HepG2 (cell line): ENCODE measurements around the gene SOWAHA. TPM values are rescaled to one million over a fixed set of nuclear protein-coding genes. Genes with fewer than 3 reads are reported as not detected.

Experiments used
- GABPB1 ChIP-seq: IDR thresholded peaks from 2 replicates; pipeline ENCODE4 v1.6.1; 2016; ENCODE audit warnings: mild to moderate bottlenecking, missing genetic modification reagents, moderate library complexity, missing compliant biosample characterization
- HNRNPK ChIP-seq: fragments of 200-400 bp; formaldehyde crosslinking; IDR thresholded peaks from 2 replicates; pipeline ENCODE4 v1.6.1; 2018; ENCODE audit warnings: low read length, low read depth, moderate library complexity, mild to moderate bottlenecking; ENCODE audit not compliant: poor library complexity, severe bottlenecking
- KLF16 ChIP-seq, 2 experiments: sonication (generic) in 1 of 2; formaldehyde crosslinking in 1 of 2; IDR thresholded peaks; 2 replicates each; pipeline versions ENCODE4 v1.6.1 to v1.8.0; 2016 to 2023; ENCODE audit warnings: missing genetic modification reagents in 2 of 2, missing compliant biosample characterization in 1 of 2
- KLF9 ChIP-seq: IDR thresholded peaks from 2 replicates; pipeline ENCODE4 v1.6.1; 2016; ENCODE audit warnings: low read depth
- KMT2A ChIP-seq: sonication (generic); formaldehyde crosslinking; IDR thresholded peaks from 2 replicates; pipeline ENCODE4 v1.4.0; 2020; ENCODE audit warnings: missing genetic modification reagents
- MED13 ChIP-seq: sonication (generic); formaldehyde crosslinking; IDR thresholded peaks from 2 replicates; pipeline ENCODE4 v1.5.0; 2020; ENCODE audit warnings: missing genetic modification reagents
- MIER2 ChIP-seq: IDR thresholded peaks from 2 replicates; pipeline ENCODE4 v1.6.1; 2016; ENCODE audit warnings: missing biosample characterization, missing genetic modification reagents
- RFXAP ChIP-seq: sonication (generic); formaldehyde crosslinking; IDR thresholded peaks from 2 replicates; pipeline ENCODE4 v1.4.0; 2020; ENCODE audit warnings: missing genetic modification reagents, borderline replicate concordance
- WIZ ChIP-seq: sonication (generic); formaldehyde crosslinking; IDR thresholded peaks from 2 replicates; pipeline ENCODE4 v1.5.1; 2020; ENCODE audit warnings: mild to moderate bottlenecking, missing genetic modification reagents
- ZBTB42 ChIP-seq: sonication (generic); formaldehyde crosslinking; IDR thresholded peaks from 2 replicates; pipeline ENCODE4 v1.5.0; 2020; ENCODE audit warnings: mild to moderate bottlenecking, missing genetic modification reagents
- ZNF484 ChIP-seq: sonication (generic); formaldehyde crosslinking; IDR thresholded peaks from 2 replicates; pipeline ENCODE4 v1.5.1; 2020; ENCODE audit warnings: mild to moderate bottlenecking, low read depth, missing genetic modification reagents, borderline replicate concordance
- ZNF713 ChIP-seq: sonication (generic); formaldehyde crosslinking; IDR thresholded peaks from 2 replicates; pipeline ENCODE4 v1.4.0; 2020; ENCODE audit warnings: mild to moderate bottlenecking, missing genetic modification reagents
- polyA plus RNA-seq, 8 experiments: library from polyadenylated mRNA; depleted of rRNA in 3 of 8; stranded (reverse) in 7 of 8; unstranded in 1 of 8; fragments of >200 nt; fragmentation: Illumina TruSeq in 4 of 8; extraction: Trizol in 4 of 8; gene quantifications; 2 replicates each; pipeline versions ENCODE4 v1.2.1 to v1.2.3, GENCODE V29; 2011 to 2016; ENCODE audit warnings: low read depth in 4 of 8, missing spikeins in 1 of 8, mixed read lengths in 1 of 8; ENCODE audit not compliant: insufficient read depth in 1 of 8
- total RNA-seq, 5 experiments: library from RNA; depleted of rRNA; stranded (reverse); fragments of >200 nt; fragmentation: Illumina TruSeq; extraction: Trizol; gene quantifications; 2 replicates each; pipeline ENCODE4 v1.2.3, GENCODE V29; 2016; ENCODE audit warnings: low read depth in 1 of 5
- TF ChIP-seq, protein P1 (sequence below): sonication (generic); formaldehyde crosslinking; IDR thresholded peaks from 2 replicates; pipeline ENCODE4 v1.5.0; 2020; ENCODE audit warnings: mild to moderate bottlenecking, missing genetic modification reagents, borderline replicate concordance
- TF ChIP-seq, protein P2 (sequence below): sonication (generic); formaldehyde crosslinking; IDR thresholded peaks from 2 replicates; pipeline ENCODE4 v1.4.0; 2020; ENCODE audit warnings: missing genetic modification reagents
- TF ChIP-seq, protein P3 (sequence below): IDR thresholded peaks from 2 replicates; pipeline ENCODE4 v1.6.1; 2012; ENCODE audit warnings: low read length, improper control_type of control experiment
- TF ChIP-seq, protein P4 (sequence below): sonication (generic); formaldehyde crosslinking; IDR thresholded peaks from 2 replicates; pipeline ENCODE4 v1.4.0; 2020; ENCODE audit warnings: mild to moderate bottlenecking, missing genetic modification reagents

SOWAHA gene
- total and polyA plus RNA-seq, 2 of the 13 experiments (the other 11 are each of a cell fraction or from before 2014, with no cell fraction given) = 0.95 to 1.9 TPM

DNA sequence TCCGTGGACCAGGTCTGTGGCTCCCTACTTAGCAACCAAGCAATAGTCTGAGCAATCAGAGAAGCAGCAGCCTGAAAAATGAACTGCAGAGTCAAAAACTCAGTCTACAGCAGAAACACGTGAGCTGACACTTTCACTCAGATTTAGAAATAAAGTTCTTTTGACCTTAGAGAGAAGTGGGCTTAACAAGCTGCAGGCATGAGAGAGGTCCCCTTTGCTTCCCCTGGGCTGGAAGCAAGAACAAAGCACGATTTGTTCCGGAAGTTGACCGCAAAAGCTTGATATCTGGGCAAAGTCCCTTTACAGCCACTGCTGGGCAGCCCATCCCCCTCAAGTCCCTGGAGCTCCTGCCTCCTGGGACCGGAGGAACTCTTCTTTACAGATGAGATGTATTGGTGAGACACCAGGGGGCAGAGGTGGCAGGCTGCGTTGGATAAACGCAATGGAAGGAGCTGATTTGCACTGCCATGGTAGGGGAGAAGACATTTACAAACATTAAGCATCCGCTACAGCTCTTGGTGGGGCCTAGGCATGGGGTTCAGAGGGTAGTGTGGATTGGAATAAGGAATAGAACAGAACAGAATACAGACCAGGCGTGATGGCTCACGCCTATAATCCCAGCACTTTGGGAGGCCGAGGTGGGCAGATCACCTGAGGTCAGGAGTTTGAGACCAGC is 5.8 kb upstream of the SOWAHA start (continued):
- TF ChIP-seq, protein P1, sequence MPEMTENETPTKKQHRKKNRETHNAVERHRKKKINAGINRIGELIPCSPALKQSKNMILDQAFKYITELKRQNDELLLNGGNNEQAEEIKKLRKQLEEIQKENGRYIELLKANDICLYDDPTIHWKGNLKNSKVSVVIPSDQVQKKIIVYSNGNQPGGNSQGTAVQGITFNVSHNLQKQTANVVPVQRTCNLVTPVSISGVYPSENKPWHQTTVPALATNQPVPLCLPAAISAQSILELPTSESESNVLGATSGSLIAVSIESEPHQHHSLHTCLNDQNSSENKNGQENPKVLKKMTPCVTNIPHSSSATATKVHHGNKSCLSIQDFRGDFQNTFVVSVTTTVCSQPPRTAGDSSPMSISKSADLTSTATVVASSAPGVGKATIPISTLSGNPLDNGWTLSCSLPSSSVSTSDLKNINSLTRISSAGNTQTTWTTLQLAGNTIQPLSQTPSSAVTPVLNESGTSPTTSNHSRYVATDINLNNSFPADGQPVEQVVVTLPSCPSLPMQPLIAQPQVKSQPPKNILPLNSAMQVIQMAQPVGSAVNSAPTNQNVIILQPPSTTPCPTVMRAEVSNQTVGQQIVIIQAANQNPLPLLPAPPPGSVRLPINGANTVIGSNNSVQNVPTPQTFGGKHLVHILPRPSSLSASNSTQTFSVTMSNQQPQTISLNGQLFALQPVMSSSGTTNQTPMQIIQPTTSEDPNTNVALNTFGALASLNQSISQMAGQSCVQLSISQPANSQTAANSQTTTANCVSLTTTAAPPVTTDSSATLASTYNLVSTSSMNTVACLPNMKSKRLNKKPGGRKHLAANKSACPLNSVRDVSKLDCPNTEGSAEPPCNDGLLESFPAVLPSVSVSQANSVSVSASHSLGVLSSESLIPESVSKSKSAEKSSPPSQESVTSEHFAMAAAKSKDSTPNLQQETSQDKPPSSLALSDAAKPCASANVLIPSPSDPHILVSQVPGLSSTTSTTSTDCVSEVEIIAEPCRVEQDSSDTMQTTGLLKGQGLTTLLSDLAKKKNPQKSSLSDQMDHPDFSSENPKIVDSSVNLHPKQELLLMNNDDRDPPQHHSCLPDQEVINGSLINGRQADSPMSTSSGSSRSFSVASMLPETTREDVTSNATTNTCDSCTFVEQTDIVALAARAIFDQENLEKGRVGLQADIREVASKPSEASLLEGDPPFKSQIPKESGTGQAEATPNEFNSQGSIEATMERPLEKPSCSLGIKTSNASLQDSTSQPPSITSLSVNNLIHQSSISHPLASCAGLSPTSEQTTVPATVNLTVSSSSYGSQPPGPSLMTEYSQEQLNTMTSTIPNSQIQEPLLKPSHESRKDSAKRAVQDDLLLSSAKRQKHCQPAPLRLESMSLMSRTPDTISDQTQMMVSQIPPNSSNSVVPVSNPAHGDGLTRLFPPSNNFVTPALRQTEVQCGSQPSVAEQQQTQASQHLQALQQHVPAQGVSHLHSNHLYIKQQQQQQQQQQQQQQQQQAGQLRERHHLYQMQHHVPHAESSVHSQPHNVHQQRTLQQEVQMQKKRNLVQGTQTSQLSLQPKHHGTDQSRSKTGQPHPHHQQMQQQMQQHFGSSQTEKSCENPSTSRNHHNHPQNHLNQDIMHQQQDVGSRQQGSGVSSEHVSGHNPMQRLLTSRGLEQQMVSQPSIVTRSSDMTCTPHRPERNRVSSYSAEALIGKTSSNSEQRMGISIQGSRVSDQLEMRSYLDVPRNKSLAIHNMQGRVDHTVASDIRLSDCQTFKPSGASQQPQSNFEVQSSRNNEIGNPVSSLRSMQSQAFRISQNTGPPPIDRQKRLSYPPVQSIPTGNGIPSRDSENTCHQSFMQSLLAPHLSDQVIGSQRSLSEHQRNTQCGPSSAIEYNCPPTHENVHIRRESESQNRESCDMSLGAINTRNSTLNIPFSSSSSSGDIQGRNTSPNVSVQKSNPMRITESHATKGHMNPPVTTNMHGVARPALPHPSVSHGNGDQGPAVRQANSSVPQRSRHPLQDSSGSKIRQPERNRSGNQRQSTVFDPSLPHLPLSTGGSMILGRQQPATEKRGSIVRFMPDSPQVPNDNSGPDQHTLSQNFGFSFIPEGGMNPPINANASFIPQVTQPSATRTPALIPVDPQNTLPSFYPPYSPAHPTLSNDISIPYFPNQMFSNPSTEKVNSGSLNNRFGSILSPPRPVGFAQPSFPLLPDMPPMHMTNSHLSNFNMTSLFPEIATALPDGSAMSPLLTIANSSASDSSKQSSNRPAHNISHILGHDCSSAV = no peak
- TF ChIP-seq KLF9 (CRISPR knock-in tag) (no peak), MED13 (CRISPR knock-in tag) (peak; percentile 72; the same call in 1 of the 2 replicates), RFXAP (CRISPR knock-in tag) (no peak), KMT2A (CRISPR knock-in tag) (peak; percentile 28; the same call in 1 of the 2 replicates), GABPB1 (CRISPR knock-in tag) (peak; percentile 77), MIER2 (CRISPR knock-in tag) (peak; percentile 69), HNRNPK (no peak), ZNF484 (no peak), WIZ (CRISPR knock-in tag) (no peak), ZNF713 (CRISPR knock-in tag) (no peak), KLF16 (CRISPR knock-in tag; IDR thresholded peaks at IDR 0.05) (no peak; a peak in 1 of 4 replicates), ZBTB42 (CRISPR knock-in tag) (no peak)
- TF ChIP-seq, protein P2, sequence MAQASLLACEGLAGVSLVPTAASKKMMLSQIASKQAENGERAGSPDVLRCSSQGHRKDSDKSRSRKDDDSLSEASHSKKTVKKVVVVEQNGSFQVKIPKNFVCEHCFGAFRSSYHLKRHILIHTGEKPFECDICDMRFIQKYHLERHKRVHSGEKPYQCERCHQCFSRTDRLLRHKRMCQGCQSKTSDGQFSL = no peak
- TF ChIP-seq, protein P3, sequence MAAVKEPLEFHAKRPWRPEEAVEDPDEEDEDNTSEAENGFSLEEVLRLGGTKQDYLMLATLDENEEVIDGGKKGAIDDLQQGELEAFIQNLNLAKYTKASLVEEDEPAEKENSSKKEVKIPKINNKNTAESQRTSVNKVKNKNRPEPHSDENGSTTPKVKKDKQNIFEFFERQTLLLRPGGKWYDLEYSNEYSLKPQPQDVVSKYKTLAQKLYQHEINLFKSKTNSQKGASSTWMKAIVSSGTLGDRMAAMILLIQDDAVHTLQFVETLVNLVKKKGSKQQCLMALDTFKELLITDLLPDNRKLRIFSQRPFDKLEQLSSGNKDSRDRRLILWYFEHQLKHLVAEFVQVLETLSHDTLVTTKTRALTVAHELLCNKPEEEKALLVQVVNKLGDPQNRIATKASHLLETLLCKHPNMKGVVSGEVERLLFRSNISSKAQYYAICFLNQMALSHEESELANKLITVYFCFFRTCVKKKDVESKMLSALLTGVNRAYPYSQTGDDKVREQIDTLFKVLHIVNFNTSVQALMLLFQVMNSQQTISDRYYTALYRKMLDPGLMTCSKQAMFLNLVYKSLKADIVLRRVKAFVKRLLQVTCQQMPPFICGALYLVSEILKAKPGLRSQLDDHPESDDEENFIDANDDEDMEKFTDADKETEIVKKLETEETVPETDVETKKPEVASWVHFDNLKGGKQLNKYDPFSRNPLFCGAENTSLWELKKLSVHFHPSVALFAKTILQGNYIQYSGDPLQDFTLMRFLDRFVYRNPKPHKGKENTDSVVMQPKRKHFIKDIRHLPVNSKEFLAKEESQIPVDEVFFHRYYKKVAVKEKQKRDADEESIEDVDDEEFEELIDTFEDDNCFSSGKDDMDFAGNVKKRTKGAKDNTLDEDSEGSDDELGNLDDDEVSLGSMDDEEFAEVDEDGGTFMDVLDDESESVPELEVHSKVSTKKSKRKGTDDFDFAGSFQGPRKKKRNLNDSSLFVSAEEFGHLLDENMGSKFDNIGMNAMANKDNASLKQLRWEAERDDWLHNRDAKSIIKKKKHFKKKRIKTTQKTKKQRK = no peak
- TF ChIP-seq, protein P4, sequence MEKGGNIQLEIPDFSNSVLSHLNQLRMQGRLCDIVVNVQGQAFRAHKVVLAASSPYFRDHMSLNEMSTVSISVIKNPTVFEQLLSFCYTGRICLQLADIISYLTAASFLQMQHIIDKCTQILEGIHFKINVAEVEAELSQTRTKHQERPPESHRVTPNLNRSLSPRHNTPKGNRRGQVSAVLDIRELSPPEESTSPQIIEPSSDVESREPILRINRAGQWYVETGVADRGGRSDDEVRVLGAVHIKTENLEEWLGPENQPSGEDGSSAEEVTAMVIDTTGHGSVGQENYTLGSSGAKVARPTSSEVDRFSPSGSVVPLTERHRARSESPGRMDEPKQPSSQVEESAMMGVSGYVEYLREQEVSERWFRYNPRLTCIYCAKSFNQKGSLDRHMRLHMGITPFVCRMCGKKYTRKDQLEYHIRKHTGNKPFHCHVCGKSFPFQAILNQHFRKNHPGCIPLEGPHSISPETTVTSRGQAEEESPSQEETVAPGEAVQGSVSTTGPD = no peak; the same call in 1 of the 2 replicates
